ENCODE measurements around the gene NIN. TPM values are rescaled to one million over a fixed set of nuclear protein-coding genes. Genes with fewer than 3 reads are reported as not detected.

Gene NIN
- total RNA-seq, 4 donors from 2014 or later: 30.2 to 43.1 (median 38.6) TPM

DNA sequence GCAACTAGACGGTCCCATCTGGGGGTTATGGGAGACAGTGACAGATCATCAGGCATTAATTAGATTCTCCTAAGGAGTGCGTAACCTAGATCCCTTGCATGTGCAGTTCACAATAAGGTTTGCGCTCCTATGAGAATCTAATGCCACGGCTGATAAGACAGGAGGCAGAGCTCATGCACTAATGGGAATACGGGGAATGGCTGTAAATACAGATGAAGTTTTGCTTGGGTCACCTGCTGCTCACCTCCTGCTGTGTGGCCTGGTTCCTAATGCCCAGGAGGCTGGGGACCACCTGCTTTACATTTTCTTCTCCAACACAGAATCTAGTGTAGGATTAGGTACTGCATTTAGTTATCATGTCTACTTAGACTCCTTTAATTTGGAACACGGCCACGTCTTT is 113.2 kb downstream of the NIN start:
- no peak overlapping the region for H3K4me3 ChIP-seq

GRCh38 chr14:50714450-50715073 is 116.4 kb downstream of the NIN start:
- no peaks in the 10 kb centered on the region for H3K27me3 ChIP-seq
- no peak for ATAC-seq
- H3K36me3 ChIP-seq: no peaks in the 10 kb centered on the region
- no peak overlapping the region for H3K4me3 ChIP-seq
- no peaks in the 10 kb centered on the region for H3K9me3 ChIP-seq
- H3K27ac ChIP-seq: no peak overlapping the region
- peak; percentile 40 to 57 (median 44) for TF ChIP-seq CTCF (IDR thresholded peaks at IDR 0.05)
- no peak for TF ChIP-seq POLR2AphosphoS5 (IDR thresholded peaks at IDR 0.05)
- 60 to 62% methylated on average over 2 of the region's 2 CpGs for WGBS, 2 donors (ENCODE audit: low coverage in 1 of 2)
- no peaks in the 10 kb centered on the region for H3K4me1 ChIP-seq

More for the DNA sequence above, 113.2 kb downstream of the NIN start:
- Histone ChIP-seq H3K27ac (no peak overlapping the region), H3K9me3 (no peaks in the 10 kb centered on the region), H3K36me3 (peaks cover 0 to 18% of the 10 kb centered on the region in 2 donors), H3K27me3 (no peaks in the 10 kb centered on the region), H3K4me1 (no peaks in the 10 kb centered on the region)
- ATAC-seq: no peak
- 57 to 76% methylated on average over 4 to 7 of the region's 7 CpGs for WGBS, 2 donors (ENCODE audit: low coverage in 1 of 2)
- TF ChIP-seq POLR2AphosphoS5 (IDR thresholded peaks at IDR 0.05) (no peak), POLR2A (IDR thresholded peaks at IDR 0.05) (no peak), EP300 (IDR thresholded peaks at IDR 0.05) (no peak), CTCF (IDR thresholded peaks at IDR 0.05) (no peak)

GRCh38 chr14:50711043-50711442 is 119.9 kb downstream of the NIN start:
- ATAC-seq: no peak
- TF ChIP-seq POLR2AphosphoS5 (IDR thresholded peaks at IDR 0.05) (no peak), CTCF (IDR thresholded peaks at IDR 0.05) (no peak), EP300 (IDR thresholded peaks at IDR 0.05) (no peak), POLR2A (IDR thresholded peaks at IDR 0.05) (no peak)
- H3K4me1 ChIP-seq: no peaks in the 10 kb centered on the region

GRCh38 chr14:50705026-50705593 is 125.9 kb downstream of the NIN start:
- no peak for ATAC-seq
- TF ChIP-seq POLR2A (IDR thresholded peaks at IDR 0.05) (no peak), EP300 (IDR thresholded peaks at IDR 0.05) (no peak)
- Histone ChIP-seq H3K4me3 (no peak overlapping the region), H3K27ac (no peak overlapping the region), H3K36me3 (no peaks in the 10 kb centered on the region), H3K9me3 (no peaks in the 10 kb centered on the region), H3K27me3 (no peaks in the 10 kb centered on the region), H3K4me1 (no peaks in the 10 kb centered on the region)
- WGBS, 2 donors (ENCODE audit: low coverage in 1 of 2): 92 to 98% methylated on average over 8 to 14 of the region's 22 CpGs

More at GRCh38 chr14:50711043-50711442, 119.9 kb downstream of the NIN start:
- Histone ChIP-seq H3K36me3 (no peaks in the 10 kb centered on the region), H3K4me3 (no peak overlapping the region), H3K9me3 (no peaks in the 10 kb centered on the region), H3K27me3 (no peaks in the 10 kb centered on the region), H3K27ac (no peak overlapping the region)
- 100% methylated on average over 1 of the region's 3 CpGs; no CpG with 5 or more reads in 1 of the 2 donors for WGBS, 2 donors (ENCODE audit: low coverage in 1 of 2)

GRCh38 chr14:50704454-50705010 is 126.4 kb downstream of the NIN start:
- Histone ChIP-seq H3K36me3 (no peaks in the 10 kb centered on the region), H3K4me3 (no peak overlapping the region), H3K27me3 (no peaks in the 10 kb centered on the region), H3K9me3 (no peaks in the 10 kb centered on the region), H3K4me1 (no peaks in the 10 kb centered on the region), H3K27ac (no peak overlapping the region)
- 100% methylated on average over 1 of the region's 26 CpGs; no CpG with 5 or more reads in 1 of the 2 donors for WGBS, 2 donors (ENCODE audit: low coverage in 1 of 2)
- TF ChIP-seq POLR2AphosphoS5 (IDR thresholded peaks at IDR 0.05): no peak
- no peak for TF ChIP-seq POLR2A (IDR thresholded peaks at IDR 0.05)
- TF ChIP-seq CTCF (IDR thresholded peaks at IDR 0.05): no peak
- no peak for TF ChIP-seq EP300 (IDR thresholded peaks at IDR 0.05)
- no peak for ATAC-seq
